Measurements from ENCODE around the gene NETO2.
"Not testable (repeated sequence)": the region's sequence is repeated elsewhere in the genome, so short reads cannot be mapped to it uniquely, and the experiment has no call there.

The NETO2 gene

DNA sequence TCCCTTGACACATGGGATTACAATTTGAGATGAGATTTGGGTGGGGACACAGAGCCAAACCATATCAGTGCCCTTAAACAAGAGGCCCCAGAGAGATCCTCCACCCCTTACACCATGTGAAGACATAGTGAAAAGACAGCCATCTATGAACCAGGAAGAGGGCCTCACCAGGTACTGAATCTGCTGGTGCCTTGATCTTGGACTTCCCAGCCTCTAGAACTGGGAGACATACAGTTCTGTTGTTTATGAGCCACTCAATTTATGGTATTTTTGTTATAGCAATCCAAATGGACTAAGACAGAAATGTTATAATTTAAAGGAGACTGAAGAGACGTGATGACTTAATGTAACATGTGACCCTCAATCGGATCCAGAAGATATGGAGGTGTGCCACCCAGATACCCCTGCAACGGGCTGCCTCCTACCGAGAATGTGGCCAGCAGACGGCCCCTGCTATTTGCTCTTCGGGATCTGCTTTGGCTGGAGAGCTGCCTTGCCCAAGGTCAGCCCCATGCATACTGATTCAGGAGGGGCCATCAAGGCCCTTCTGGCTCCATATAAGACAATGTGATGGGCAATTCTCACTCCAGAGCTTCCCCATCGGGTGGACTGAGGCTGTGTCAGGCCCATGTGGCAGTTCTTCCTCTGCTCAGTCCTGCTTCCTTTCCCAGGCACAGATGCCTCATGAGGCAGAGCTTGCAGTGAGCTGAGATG lies 80.6 kb downstream of the NETO2 start:
- no peak for DNase-seq

DNA sequence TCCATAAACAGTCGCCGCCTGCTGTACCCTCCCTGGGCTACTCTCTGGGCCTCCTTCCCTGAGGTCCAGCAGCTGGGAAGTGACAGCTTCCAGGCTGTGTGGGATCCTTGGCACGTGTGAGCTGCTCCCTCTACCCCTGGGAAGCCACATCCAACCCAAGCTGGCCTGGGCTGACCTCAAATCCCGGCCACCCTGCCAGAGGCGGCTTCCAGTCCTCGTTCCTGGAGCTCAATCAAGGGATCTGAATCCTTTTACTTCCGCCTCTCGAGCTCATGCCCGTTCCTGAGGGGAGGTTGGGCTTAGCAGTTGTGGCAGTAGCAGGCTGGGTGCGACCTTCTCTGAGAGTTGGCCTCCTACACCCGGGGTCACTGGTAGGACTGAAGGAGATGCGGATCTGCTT lies 82.5 kb downstream of the NETO2 start:
- no peak for DNase-seq

DNA sequence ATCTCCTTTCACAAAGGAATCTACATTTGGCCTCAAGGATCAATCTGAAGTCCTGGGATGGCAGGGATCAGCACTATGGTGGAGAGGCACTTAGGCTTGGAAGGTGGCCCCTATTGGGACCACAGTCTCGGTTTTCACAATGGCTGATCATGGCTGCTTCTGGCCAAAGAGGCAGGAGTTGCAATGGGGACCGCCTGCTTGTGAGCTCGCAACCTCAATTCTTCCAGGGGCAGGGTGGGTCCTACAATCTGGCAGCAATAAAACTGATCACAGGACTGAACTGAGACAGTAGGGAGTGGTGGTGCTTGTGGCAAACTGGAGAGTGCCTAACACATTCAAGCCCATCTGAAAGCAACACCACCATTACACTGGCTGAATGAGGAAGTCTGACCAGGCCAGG lies 83.1 kb downstream of the NETO2 start:
- no peak for DNase-seq

- DNase-seq, result no peak
These were observed 83.8 kb downstream of the NETO2 start for GRCh38 chr16:47059991-47060390.

GRCh38 chr16:47059130-47059529 lies 84.6 kb downstream of the NETO2 start:
- not testable (repeated sequence) for DNase-seq

GRCh38 chr16:47058295-47059086 lies 85.3 kb downstream of the NETO2 start:
- no peak for DNase-seq

DNA sequence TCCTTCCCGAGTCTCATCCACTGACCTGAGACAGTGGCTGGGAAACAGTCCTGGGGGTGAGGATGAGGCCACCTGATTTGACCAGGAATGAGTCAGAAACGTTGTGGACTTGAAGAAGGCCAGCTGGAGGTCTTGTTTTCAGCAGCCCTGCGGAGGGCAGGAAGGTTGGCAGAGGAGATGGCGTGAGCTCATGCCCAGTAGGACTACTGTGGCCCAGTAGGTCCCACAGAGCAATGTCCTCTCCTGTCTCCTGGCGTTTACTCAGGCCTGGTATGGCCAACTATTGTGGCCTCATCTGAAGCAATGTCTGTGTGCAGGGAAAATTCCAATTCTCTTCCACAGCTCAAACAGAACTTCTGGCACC lies 86.1 kb downstream of the NETO2 start:
- no peak for DNase-seq

DNA sequence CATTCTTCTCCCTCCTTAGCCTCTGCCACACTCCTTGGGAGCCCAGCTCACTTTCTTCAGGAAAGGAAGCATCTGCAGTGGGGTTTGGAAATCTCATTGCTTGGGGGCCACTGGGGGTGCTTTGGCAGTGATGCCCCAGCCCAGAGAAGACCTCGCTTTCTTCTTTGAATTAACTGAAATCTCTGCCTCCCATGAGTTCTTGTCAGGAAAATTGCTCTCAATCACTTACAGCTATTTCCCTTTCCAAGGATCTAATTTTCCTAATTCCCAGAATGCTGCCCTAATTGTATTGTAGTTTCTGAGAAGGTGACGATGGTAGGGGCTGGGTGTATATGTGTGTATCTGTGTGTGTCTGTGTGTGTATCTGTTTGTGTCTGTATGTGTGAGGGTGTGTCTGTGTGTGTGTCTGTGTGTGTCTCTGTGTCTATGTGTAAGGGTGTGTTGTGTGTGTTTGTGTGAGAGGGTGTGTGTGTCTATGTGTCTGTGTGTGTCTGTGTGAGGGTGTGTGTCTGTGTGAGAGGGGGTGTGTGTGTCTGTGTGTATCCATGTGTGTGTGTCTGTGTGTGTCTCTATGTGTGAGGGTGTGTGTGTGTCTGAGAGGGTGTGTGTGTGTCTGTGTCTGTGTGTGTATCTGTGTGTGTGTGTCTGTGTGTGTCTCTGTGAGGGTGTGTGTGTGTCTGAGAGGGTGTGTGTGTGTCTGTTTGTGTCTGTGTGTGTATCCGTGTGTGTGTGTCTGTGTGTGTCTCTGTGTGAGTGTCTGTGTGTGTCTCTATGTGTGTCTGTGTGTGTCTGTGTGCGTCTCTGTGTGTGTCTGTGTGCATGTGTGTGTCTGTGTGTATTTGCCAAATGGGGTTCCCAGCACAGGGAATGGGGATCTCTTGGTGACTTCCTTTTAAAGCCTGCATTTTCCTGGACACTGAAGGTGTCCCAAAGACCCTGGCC lies 86.8 kb downstream of the NETO2 start:
- no peak for DNase-seq

GRCh38 chr16:47056061-47056460 lies 87.7 kb downstream of the NETO2 start:
- not testable (repeated sequence) for DNase-seq

GRCh38 chr16:47055136-47055885 lies 88.4 kb downstream of the NETO2 start:
- DNase-seq, result no peak

DNA sequence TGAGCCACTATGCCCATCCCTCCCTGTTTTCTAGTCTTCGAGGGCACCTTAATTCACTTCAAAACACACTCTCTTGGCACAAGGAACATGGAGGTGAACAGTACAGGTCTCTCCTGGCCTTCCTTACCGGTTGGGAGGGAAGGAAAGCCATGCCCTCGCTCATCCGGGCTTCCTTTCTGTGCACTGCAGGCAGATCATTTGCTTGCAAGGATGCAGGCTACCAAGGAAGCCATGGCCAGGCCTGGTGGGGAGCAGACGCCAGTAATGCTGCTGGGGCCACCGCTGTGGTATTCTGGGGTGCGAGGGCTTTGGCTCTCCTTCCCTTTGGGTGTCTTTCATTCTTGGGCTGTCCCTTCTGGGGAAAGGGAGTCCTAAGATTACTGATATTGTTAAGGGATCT lies 89.4 kb downstream of the NETO2 start:
- no peak for DNase-seq

- DNase-seq, result no peak
These were observed 89.8 kb downstream of the NETO2 start for GRCh38 chr16:47053895-47054294.

DNA sequence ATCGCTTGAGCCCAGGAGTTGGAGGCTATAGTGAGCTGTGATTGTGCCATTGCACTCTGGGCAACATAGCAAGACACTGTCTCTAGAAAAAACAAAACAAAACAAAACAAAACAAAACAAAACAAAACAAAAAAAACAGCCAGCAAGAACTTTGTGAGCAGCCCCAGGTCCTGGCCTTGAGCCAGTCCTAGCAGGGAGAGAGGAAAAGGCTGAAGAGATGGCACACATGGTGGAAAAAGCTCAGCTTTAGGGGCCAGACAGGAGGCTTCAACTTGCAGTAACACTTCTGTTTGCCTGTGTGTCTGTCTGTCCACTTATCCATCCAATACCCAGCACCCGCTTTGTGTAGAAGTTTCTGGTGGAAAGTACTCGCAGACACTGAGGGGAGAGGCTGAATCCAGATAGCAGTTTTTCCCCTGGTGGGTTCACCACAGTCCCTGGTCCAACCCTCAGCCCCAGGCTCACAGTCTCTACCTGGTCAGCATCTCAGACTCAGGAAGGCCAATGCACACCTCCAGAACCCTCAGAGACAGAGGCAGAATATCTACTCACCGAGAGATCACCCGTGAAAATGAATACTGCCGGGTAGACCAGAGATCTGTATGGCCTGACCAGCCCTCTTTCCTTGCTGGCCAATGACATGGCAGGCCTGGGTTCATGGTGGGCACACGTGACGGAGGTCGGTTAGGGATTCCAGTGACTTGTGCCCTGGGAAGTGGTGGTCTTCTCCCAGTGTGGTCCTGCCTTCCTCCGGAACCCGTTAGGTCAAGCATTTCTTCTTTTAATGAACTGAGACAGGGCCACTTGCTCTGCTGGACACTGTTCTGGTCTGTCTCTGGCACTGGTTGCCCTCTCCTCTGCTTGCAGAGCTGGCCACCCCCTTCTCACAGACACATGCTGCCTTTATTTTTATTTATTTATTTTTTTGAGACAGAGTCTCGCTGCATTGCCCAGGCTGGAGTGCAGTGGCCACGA lies 90.8 kb downstream of the NETO2 start:
- DNase-seq, result no peak

DNA sequence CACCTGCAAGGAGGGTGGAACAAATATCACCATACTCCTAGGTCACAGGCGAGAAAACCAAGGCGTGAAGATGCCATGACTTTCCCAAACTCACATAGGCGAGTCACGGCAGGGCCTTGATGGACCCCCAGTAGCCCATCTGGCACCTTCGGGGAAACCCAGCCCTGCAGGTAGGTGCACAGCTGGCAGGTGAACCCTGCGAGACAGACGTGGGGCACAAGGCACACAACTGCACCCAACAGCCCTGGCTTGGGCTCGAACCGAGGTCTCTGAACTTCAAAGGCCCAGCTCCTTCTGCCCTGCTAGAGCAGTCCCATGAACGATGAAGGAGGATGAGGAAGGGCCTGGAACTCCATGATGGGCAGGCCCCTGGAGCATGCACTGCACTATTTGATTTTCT lies 92.7 kb downstream of the NETO2 start:
- no peak for DNase-seq

DNA sequence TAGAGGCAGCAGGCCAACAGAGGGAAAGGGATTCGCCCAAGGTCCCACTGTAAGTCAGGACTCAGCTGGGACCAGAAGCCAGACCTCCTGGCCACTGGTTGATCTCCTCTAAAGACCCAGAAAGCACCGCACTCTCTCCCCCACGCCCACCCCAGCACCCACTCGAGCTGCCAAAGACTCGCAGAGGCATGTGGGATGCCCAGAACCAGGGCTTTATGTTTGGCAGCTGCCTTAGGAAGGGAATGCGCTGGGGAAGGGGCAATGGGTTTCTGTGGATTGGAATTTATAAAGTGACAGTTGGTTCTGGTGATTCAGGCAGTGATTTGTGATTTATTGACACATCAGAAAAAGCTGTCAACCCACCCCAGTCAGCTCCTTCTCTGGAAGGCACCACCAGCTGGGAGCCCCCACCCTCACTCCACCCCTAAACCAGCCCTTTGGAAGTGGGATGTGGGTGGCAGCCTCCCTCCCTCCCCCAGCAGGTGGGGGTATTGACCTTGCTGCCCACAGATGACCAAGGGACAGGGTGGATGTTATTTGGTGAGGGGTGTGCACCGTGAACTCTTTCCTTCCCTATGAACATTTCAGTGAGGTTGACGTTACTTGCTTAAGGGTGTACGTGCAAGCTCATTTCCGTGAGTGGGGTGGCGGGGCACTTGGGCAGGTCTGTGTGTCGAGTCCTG lies 93.7 kb downstream of the NETO2 start:
- no peak for DNase-seq

DNA sequence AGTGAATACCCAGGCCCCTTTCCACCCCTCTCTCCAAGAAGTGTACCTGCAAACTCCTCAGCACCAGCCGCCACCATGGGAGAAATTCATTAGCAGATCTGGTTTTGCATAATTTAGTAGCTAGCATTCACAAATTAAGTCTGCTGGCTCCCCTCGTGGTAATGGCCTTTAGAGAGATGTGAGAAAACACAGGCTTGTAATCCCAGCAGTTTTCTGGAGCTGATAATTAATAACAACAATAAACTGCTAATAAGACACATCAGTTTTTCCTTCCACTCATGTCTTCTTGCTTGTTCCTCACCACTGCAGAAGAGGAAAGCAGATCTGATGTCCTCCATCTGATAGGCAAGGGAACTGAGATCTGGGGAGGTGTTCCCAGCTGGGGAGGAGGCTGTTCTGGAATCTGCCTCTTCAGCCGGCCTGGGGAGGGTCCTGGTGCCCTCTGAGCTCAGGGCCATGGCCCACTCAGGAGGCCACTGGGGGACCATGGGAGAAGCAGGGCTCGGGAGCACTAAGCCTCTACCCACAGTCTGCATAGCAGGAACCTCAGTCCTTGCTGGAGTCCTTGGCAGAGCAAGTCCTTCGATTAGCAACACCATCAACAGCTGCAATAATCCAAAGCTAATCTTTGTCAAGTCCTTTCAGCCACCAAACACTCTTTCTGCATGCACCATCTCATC lies 96.1 kb downstream of the NETO2 start:
- DNase-seq, result no peak

- no peak for DNase-seq
These were observed 96.8 kb downstream of the NETO2 start for GRCh38 chr16:47046726-47047523.

GRCh38 chr16:47045459-47045858 lies 98.3 kb downstream of the NETO2 start:
- no peak for DNase-seq

- DNase-seq, result no peak
These were observed 98.7 kb downstream of the NETO2 start for GRCh38 chr16:47045023-47045422.

Data from NCI-H1092 treated with DMSO at 0.1 percent for 48 hours (cell line).